AG10803 (cell line): Measurements from ENCODE around the gene OR8S1.
A peak's percentile ranks its signal among the peaks of the same experiment; 100 is the strongest.
"Not testable (repeated sequence)": the region's sequence is repeated elsewhere in the genome, so short reads cannot be mapped to it uniquely, and the experiment has no call there.

ENCODE experiments used
- DNase-seq: peaks from one replicate; pipeline ENCODE4 v3.0.0; 2010; ENCODE audit warnings: low read depth
- H3K4me3 ChIP-seq: 2 replicates; pipeline ENCODE4 v1.5.1; 2011; ENCODE audit warnings: mild to moderate bottlenecking, low read length, control low read depth
- TF ChIP-seq, protein P1 (sequence below): conservative IDR thresholded peaks from 2 replicates; pipeline ENCODE4 v1.5.1; 2011; ENCODE audit warnings: mild to moderate bottlenecking, low read length, control low read depth, inconsistent platforms

The OR8S1 gene

DNA sequence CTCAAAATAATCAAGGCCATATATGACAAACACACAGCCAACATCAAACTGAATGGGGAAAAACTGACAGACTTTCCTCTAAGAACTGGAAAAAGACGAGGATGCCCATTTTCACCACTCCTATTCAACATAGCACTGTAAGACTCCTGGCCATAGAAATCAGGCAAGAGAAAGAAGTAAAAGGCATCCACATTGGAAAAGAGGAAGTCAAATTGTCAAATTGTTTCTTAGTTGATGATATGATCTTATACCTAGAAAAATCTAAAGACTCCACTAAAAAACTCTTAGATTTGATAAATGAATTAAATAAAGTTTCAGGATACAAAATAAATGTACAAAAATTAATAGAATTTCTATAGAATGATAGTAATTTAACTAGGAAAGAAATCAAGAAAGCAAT, 11.2 kb downstream of the OR8S1 start:
- DNase-seq = no peak
- TF ChIP-seq, protein P1, sequence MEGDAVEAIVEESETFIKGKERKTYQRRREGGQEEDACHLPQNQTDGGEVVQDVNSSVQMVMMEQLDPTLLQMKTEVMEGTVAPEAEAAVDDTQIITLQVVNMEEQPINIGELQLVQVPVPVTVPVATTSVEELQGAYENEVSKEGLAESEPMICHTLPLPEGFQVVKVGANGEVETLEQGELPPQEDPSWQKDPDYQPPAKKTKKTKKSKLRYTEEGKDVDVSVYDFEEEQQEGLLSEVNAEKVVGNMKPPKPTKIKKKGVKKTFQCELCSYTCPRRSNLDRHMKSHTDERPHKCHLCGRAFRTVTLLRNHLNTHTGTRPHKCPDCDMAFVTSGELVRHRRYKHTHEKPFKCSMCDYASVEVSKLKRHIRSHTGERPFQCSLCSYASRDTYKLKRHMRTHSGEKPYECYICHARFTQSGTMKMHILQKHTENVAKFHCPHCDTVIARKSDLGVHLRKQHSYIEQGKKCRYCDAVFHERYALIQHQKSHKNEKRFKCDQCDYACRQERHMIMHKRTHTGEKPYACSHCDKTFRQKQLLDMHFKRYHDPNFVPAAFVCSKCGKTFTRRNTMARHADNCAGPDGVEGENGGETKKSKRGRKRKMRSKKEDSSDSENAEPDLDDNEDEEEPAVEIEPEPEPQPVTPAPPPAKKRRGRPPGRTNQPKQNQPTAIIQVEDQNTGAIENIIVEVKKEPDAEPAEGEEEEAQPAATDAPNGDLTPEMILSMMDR = no peak
- no peak overlapping the region for H3K4me3 ChIP-seq

DNA sequence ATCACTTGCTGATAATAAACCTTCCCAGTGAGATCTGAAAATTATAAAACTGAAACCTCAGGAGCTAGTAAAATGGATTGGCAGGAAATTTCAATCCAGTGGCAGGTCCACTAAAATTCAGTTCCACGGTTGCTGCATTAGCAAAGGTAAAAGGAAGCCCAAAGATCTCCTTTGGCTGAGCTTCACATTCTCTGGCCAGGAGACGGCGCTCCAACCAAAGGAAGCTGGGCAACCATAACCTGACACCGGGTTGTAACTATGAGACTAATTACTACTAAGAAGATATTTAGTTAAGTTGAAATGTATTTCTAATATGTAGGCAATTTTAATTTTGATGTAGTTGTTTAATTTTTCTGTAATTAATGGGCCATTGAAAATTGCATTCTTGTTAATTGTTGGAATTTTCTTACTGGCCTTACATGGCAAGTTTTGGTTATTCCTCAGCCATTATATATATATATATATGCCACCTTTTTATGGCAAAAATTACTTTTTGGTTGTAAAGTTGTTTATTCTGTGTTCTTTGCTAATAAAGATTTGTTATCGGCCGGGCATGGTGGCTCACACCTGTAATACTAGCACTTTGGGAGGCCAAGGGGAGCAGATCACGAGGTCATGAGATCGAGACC, 17.0 kb downstream of the OR8S1 start:
- peak; percentile 11 for DNase-seq
- H3K4me3 ChIP-seq = no peak overlapping the region
- TF ChIP-seq, protein P1 = peak; percentile 70

DNA sequence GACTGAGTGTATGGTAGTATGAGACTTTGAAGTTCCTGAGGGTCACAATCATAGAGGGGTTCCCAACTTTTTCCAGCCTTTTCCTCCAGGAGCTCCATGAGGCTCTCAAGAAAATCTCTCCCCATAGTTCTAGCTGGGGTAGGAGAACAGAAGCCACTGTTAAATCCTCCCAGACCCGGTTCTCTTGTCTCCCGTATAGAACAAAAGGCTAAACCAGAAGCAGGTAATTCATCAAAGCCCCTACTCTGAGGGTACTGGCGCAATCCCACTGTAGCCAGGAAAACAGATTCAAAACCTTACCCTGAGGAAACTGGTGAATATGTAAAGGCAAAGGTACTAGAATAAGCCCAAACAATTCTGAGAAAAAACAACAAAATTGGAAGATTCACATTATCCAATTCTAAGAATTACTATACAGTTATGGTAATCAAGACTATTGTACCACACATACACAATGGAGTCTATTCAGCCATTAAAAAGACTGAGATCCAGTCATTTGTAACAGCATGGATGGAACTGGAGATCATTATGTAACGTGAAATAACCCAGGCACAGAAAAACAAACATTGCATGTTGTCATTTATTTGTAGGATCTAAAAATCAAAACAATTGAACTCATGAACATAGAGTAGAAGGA, 20.5 kb downstream of the OR8S1 start:
- TF ChIP-seq, protein P1 = no peak

DNA sequence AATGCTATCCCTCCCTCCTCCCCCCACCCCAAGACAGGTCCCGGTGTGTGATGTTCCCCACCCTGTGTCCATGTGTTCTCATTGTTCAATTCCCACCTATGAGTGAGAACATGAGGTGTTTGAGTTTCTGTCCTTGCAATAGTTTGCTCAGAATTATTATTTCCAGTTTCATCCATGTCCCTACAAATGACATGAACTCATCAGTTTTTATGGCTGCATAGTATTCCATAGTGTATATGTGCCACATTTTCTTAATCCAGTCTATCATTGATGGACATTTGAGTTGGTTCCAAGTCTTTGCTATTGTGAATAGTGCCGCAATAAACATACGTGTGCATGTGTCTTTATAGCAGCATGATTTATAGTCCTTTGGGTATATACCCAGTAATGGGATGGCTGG, 21.6 kb downstream of the OR8S1 start:
- H3K4me3 ChIP-seq, DNase-seq: not testable (repeated sequence)

More for the DNA sequence above, 20.5 kb downstream of the OR8S1 start:
- no peak overlapping the region for H3K4me3 ChIP-seq
- DNase-seq = no peak

DNA sequence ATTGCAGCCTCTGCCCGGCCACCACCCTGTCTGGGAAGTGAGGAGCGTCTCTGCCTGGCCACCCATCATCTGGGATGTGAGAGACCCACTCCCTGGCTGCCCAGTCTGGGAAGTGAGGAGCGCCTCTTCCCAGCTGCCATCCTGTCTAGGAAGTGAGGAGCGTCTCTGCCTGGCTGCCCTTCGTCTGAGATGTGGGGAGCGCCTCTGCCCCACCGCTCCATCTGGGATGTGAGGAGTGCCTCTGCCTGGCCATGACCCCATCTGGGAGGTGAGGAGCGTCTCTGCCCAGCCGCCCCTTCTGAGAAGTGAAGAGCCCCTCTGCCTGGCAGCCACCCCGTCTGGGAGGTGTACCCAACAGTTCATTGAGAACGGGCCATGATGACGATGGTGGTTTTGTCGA, 26.2 kb downstream of the OR8S1 start:
- not testable (repeated sequence) for DNase-seq, H3K4me3 ChIP-seq

DNA sequence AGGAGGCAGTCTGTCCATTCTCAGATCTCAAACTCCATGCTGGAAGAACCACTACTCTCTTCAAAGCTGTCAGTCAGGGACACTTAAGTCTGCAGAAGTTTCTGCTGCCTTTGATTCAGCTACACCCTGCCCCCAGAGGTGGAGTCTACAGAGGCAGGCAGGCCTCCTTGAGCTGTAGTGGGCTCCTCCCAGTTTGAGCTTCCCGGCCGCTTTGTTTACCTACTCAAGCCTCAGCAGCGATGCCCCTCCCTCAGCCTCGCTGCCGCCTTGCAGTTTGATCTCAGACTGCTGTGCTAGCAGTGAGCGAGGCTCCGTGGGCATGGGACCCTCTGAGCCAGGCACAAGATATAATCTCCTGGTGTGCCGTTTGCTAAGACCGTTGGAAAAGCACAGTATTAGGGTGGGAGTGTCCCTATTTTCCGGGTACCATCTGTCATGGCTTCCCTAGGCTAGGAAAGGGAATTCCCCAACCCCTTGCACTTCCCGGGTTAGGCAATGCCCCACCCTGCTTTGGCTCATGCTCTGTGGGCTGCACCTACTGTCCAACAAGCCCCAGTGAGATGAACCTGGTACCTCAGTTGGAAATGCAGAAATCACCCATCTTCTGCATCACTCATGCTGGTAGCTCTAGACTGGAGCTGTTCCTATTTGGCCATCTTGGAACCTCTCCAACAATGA, 28.4 kb downstream of the OR8S1 start:
- DNase-seq, H3K4me3 ChIP-seq: not testable (repeated sequence)

DNA sequence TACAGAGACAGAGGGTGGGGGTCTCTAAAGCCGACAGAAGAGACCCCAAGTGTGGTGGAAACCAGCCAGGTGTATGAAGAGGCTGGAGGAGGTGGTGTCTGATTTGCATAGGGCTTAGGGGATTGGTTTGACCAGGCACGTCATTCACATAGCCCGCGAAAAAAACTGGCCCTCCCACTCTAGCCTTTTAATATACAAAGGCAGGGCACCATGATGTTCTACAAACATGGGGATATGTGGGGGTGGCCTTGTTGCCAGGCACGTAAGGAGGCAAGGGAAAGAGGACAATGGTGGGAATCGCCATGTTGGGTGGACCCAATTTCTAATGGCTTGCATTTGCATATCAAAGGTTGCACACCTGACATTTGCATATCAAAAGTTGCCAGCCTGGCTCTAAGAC, 31.2 kb downstream of the OR8S1 start:
- no peak overlapping the region for H3K4me3 ChIP-seq
- TF ChIP-seq, protein P1 = no peak
- DNase-seq = no peak

DNA sequence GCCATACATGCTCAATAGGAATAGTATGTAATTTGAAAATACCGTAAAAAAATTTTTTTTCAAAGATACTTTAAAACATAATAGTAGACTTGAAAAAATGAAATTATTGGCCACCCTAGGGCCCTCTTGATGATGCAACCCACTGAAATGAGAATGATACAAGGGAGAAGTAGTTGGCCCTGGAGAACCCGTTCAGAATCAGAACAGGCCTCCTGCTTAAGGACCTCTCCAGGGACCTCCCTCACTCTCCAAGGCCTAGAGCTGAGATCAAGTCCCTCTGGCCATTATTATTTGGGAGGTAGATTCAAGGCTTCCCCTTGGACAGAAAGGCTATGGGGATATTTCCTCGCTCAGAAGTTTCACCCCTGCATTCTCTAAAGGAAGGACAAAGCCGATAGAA, 32.5 kb downstream of the OR8S1 start:
- H3K4me3 ChIP-seq = no peak overlapping the region
- no peak for DNase-seq
- TF ChIP-seq, protein P1 = no peak
